ENCODE data around the gene WARS2.

WARS2 gene

GRCh38 chr1:118982266-118982665 is 158.2 kb downstream of the WARS2 start:
- no peak for DNase-seq

GRCh38 chr1:118981436-118981835 is 159.0 kb downstream of the WARS2 start:
- DNase-seq = no peak

All from effector CD4-positive, alpha-beta T cell (primary cell).